ENCODE measurements around the gene EPHB2.
"Not testable (repeated sequence)": the region's sequence is repeated elsewhere in the genome, so short reads cannot be mapped to it uniquely, and the experiment has no call there.

Gene EPHB2

GRCh38 chr1:22837332-22837731 lies 126.7 kb downstream of the EPHB2 start:
- no peak for TF ChIP-seq POLR2A (IDR thresholded peaks at IDR 0.05; ENCODE audit: extremely low read depth, insufficient read length)
- TF ChIP-seq, protein P1, sequence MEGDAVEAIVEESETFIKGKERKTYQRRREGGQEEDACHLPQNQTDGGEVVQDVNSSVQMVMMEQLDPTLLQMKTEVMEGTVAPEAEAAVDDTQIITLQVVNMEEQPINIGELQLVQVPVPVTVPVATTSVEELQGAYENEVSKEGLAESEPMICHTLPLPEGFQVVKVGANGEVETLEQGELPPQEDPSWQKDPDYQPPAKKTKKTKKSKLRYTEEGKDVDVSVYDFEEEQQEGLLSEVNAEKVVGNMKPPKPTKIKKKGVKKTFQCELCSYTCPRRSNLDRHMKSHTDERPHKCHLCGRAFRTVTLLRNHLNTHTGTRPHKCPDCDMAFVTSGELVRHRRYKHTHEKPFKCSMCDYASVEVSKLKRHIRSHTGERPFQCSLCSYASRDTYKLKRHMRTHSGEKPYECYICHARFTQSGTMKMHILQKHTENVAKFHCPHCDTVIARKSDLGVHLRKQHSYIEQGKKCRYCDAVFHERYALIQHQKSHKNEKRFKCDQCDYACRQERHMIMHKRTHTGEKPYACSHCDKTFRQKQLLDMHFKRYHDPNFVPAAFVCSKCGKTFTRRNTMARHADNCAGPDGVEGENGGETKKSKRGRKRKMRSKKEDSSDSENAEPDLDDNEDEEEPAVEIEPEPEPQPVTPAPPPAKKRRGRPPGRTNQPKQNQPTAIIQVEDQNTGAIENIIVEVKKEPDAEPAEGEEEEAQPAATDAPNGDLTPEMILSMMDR (IDR thresholded peaks at IDR 0.05; ENCODE audit: low read depth, low read length): no peak
- TF ChIP-seq MYC (IDR thresholded peaks at IDR 0.05; ENCODE audit: low read depth, low read length): no peak
- TF ChIP-seq, protein P2, sequence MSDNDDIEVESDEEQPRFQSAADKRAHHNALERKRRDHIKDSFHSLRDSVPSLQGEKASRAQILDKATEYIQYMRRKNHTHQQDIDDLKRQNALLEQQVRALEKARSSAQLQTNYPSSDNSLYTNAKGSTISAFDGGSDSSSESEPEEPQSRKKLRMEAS (IDR thresholded peaks at IDR 0.05; ENCODE audit: low read depth, low read length): no peak
- H3K4me3 ChIP-seq (ENCODE audit: low read depth, low read length): no peak overlapping the region
- no peak for DNase-seq (ENCODE audit: low read depth)

GRCh38 chr1:22838965-22839364 lies 128.3 kb downstream of the EPHB2 start:
- H3K4me3 ChIP-seq (ENCODE audit: low read depth, low read length): no peak overlapping the region
- DNase-seq (ENCODE audit: low read depth): no peak
- TF ChIP-seq MYC (IDR thresholded peaks at IDR 0.05; ENCODE audit: low read depth, low read length): no peak
- TF ChIP-seq, protein P2 (IDR thresholded peaks at IDR 0.05; ENCODE audit: low read depth, low read length): no peak
- TF ChIP-seq, protein P1 (IDR thresholded peaks at IDR 0.05; ENCODE audit: low read depth, low read length): no peak
- TF ChIP-seq POLR2A (IDR thresholded peaks at IDR 0.05; ENCODE audit: extremely low read depth, insufficient read length): no peak

GRCh38 chr1:22839806-22840205 lies 129.2 kb downstream of the EPHB2 start:
- H3K4me3 ChIP-seq (ENCODE audit: low read depth, low read length): no peak overlapping the region
- no peak for DNase-seq (ENCODE audit: low read depth)
- TF ChIP-seq, protein P2 (IDR thresholded peaks at IDR 0.05; ENCODE audit: low read depth, low read length): no peak
- TF ChIP-seq MYC (IDR thresholded peaks at IDR 0.05; ENCODE audit: low read depth, low read length) (no peak), POLR2A (IDR thresholded peaks at IDR 0.05; ENCODE audit: extremely low read depth, insufficient read length) (no peak)
- TF ChIP-seq, protein P1 (IDR thresholded peaks at IDR 0.05; ENCODE audit: low read depth, low read length): no peak

- no peak for DNase-seq (ENCODE audit: low read depth)
- no peak overlapping the region for H3K4me3 ChIP-seq (ENCODE audit: low read depth, low read length)
- TF ChIP-seq, protein P2 (IDR thresholded peaks at IDR 0.05; ENCODE audit: low read depth, low read length): no peak
- TF ChIP-seq, protein P1 (IDR thresholded peaks at IDR 0.05; ENCODE audit: low read depth, low read length): no peak
- TF ChIP-seq MYC (IDR thresholded peaks at IDR 0.05; ENCODE audit: low read depth, low read length) (no peak), POLR2A (IDR thresholded peaks at IDR 0.05; ENCODE audit: extremely low read depth, insufficient read length) (no peak)
These were observed 130.5 kb downstream of the EPHB2 start for GRCh38 chr1:22841142-22841541.

DNA sequence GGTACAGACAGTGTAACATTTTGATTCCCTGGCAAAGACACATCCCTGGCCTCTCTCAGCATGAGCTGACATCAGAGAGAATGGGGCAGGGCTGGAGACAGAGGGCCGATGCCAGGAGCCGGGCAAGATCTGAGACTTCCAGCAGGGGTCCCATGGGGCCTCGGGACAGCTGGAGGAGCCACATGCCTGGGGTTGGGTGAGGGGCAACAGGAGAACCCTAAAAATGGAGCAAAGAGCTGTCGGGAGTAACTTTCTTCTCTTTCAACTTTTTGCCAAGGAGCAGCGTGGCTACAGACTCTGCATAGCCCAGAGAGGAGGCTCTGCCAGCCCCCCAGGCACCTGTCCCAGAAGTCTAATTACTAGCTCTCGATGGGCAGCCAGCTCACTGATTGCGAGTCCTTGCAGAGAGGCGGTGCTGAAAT lies 131.2 kb downstream of the EPHB2 start:
- no peak for DNase-seq (ENCODE audit: low read depth)
- no peak overlapping the region for H3K4me3 ChIP-seq (ENCODE audit: low read depth, low read length)
- TF ChIP-seq, protein P2 (IDR thresholded peaks at IDR 0.05; ENCODE audit: low read depth, low read length): no peak
- TF ChIP-seq POLR2A (IDR thresholded peaks at IDR 0.05; ENCODE audit: extremely low read depth, insufficient read length) (no peak), MYC (IDR thresholded peaks at IDR 0.05; ENCODE audit: low read depth, low read length) (no peak)
- TF ChIP-seq, protein P1 (IDR thresholded peaks at IDR 0.05; ENCODE audit: low read depth, low read length): no peak

DNA sequence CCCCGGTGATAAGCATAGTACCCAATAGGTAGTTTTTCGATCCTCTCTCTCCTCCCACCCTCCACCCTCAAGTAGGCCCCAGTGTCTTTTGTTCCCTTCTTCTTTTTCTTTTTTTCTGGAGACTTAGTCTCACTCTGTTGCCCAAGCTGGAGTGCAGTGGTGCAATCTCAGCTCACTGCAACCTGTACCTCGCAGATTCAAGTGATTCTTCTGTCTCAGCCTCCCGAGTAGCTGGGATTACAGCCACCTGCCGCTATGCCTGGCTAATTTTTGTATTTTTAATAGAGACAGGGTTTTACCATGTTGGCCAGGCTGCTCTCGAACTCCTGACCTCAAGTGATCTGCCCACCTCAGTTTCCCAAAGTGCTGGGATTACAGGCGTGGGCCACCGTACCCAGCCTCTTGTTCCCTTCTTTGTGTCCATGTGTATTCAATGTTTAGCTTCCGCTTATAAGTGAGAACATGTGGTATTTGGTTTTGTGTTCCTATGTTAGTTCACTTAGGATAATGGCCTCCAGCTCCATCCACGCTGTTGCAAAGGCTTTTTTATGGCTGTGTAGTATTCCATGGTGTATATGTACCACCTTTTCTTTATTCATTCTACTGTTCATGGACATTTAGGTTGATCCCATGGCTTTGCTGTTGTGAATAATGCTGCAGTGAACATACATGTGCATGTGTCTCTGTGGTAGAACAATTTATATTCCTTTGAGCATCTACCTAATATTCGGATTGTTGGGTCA lies 133.0 kb downstream of the EPHB2 start:
- H3K4me3 ChIP-seq (ENCODE audit: low read depth, low read length): not testable (repeated sequence)

More for the DNA sequence above, 133.0 kb downstream of the EPHB2 start:
- not testable (repeated sequence) for DNase-seq (ENCODE audit: low read depth)
